Measurements from ENCODE around the gene VPS8.

GRCh38 chr3:184889312-184889904, 77.4 kb downstream of the VPS8 start:
- TF ChIP-seq FOXM1 (IDR thresholded peaks at IDR 0.05; ENCODE audit: borderline replicate concordance): no peak
- TF ChIP-seq BHLHE40 (IDR thresholded peaks at IDR 0.05; ENCODE audit: borderline replicate concordance): no peak
- TF ChIP-seq SP1 (IDR thresholded peaks at IDR 0.05): no peak
- no peak for TF ChIP-seq FOXK2 (IDR thresholded peaks at IDR 0.05)
- no peak for TF ChIP-seq PKNOX1 (IDR thresholded peaks at IDR 0.05)
- no peak for TF ChIP-seq CTBP1 (IDR thresholded peaks at IDR 0.05; ENCODE audit: borderline replicate concordance)

Data from HEK293T (cell line).